SK-N-SH treated with all-trans-retinoic acid at 6 μM for 48 hours (cell line): Measurements from ENCODE around the gene TRPC1.

ENCODE experiments used
- CSDC2 ChIP-seq: fragments of 250-450 bp; sonication (Bioruptor Pico); IDR thresholded peaks from 2 replicates; pipeline ENCODE4 v1.5.0; 2020; ENCODE audit warnings: mild to moderate bottlenecking, moderate library complexity
- GLIS3 ChIP-seq: fragments of 250-450 bp; sonication (Bioruptor Pico); IDR thresholded peaks from 2 replicates; pipeline ENCODE4 v1.5.0; 2020; ENCODE audit warnings: mild to moderate bottlenecking, moderate library complexity
- OSR1 ChIP-seq: fragments of 250-450 bp; sonication (Bioruptor Pico); IDR thresholded peaks from 2 replicates; pipeline ENCODE4 v1.8.0; 2022; ENCODE audit warnings: moderate library complexity, mild to moderate bottlenecking, inconsistent platforms
- PATZ1 ChIP-seq: fragments of 250-450 bp; sonication (Bioruptor Pico); IDR thresholded peaks from 2 replicates; pipeline ENCODE4 v1.8.0; 2020; ENCODE audit warnings: mild to moderate bottlenecking, moderate library complexity, borderline replicate concordance
- RARB ChIP-seq: fragments of 250-450 bp; sonication (Bioruptor Pico); IDR thresholded peaks from 2 replicates; pipeline ENCODE4 v1.8.0; 2021; ENCODE audit warnings: mild to moderate bottlenecking, moderate library complexity
- TCF4 ChIP-seq: fragments of 250-450 bp; sonication (Bioruptor Pico); IDR thresholded peaks from 2 replicates; pipeline ENCODE4 v1.8.0; 2021; ENCODE audit warnings: mild to moderate bottlenecking, moderate library complexity, borderline replicate concordance
- TOX ChIP-seq: fragments of 250-450 bp; sonication (Bioruptor Pico); IDR thresholded peaks from 2 replicates; pipeline ENCODE4 v1.8.0; 2021; ENCODE audit warnings: mild to moderate bottlenecking, moderate library complexity, borderline replicate concordance
- TSHZ2 ChIP-seq: fragments of 250-450 bp; sonication (Bioruptor Pico); IDR thresholded peaks from 2 replicates; pipeline ENCODE4 v1.5.0; 2020; ENCODE audit warnings: mild to moderate bottlenecking, moderate library complexity
- ZC3H10 ChIP-seq: fragments of 250-450 bp; sonication (Bioruptor Pico); IDR thresholded peaks from 2 replicates; pipeline ENCODE4 v1.5.1; 2021; ENCODE audit warnings: mild to moderate bottlenecking, moderate library complexity
- ZFP3 ChIP-seq: fragments of 250-450 bp; sonication (Bioruptor Pico); IDR thresholded peaks from 2 replicates; pipeline ENCODE4 v1.5.0; 2020; ENCODE audit warnings: mild to moderate bottlenecking, moderate library complexity
- ZFP30 ChIP-seq: fragments of 450-650 bp; formaldehyde crosslinking; IDR thresholded peaks from 2 replicates; pipeline ENCODE4 v1.5.0; 2022; ENCODE audit warnings: mild to moderate bottlenecking, moderate library complexity
- TF ChIP-seq, protein P1 (sequence below): fragments of 250-450 bp; sonication (Bioruptor Pico); IDR thresholded peaks from 2 replicates; pipeline ENCODE4 v1.5.1; 2021; ENCODE audit warnings: mild to moderate bottlenecking, moderate library complexity
- TF ChIP-seq, protein P2 (sequence below): fragments of 250-450 bp; sonication (Bioruptor Pico); IDR thresholded peaks from 2 replicates; pipeline ENCODE4 v1.5.1; 2020; ENCODE audit warnings: low read depth, mild to moderate bottlenecking, moderate library complexity

DNA sequence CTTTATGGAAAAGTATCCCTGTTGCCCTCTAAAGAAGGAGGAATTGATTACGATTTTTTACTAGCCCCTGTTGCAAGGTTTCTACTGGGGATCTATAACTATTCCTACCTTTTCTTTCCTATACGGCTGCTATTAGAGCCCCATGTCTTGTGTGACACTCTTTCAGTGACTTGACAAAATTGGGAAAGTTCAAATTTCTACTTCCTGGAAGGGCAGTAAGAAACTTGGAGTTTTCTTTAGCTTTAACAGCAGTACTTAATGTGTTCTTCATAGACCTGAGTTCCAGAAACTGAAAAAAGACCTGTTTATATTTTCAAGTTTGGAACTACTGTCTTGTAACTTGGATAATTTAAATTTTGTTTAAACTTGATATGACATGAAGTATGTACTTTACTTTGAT lies 54.7 kb downstream of the TRPC1 start:
- TF ChIP-seq RARB (CRISPR knock-in tag) (no peak), TCF4 (CRISPR knock-in tag) (no peak), PATZ1 (CRISPR knock-in tag) (no peak), ZC3H10 (no peak), CSDC2 (no peak), ZFP30 (no peak), ZFP3 (no peak), TOX (CRISPR knock-in tag) (no peak), OSR1 (CRISPR knock-in tag) (no peak), GLIS3 (CRISPR knock-in tag) (no peak), TSHZ2 (CRISPR knock-in tag) (no peak)
- TF ChIP-seq, protein P1, sequence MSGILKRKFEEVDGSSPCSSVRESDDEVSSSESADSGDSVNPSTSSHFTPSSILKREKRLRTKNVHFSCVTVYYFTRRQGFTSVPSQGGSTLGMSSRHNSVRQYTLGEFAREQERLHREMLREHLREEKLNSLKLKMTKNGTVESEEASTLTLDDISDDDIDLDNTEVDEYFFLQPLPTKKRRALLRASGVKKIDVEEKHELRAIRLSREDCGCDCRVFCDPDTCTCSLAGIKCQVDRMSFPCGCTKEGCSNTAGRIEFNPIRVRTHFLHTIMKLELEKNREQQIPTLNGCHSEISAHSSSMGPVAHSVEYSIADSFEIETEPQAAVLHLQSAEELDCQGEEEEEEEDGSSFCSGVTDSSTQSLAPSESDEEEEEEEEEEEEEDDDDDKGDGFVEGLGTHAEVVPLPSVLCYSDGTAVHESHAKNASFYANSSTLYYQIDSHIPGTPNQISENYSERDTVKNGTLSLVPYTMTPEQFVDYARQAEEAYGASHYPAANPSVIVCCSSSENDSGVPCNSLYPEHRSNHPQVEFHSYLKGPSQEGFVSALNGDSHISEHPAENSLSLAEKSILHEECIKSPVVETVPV (CRISPR knock-in tag): no peak
- TF ChIP-seq, protein P2, sequence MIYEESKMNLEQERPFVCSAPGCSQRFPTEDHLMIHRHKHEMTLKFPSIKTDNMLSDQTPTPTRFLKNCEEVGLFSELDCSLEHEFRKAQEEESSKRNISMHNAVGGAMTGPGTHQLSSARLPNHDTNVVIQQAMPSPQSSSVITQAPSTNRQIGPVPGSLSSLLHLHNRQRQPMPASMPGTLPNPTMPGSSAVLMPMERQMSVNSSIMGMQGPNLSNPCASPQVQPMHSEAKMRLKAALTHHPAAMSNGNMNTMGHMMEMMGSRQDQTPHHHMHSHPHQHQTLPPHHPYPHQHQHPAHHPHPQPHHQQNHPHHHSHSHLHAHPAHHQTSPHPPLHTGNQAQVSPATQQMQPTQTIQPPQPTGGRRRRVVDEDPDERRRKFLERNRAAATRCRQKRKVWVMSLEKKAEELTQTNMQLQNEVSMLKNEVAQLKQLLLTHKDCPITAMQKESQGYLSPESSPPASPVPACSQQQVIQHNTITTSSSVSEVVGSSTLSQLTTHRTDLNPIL (CRISPR knock-in tag): no peak
